GM23338 (cell line): ENCODE data around the gene EVL. TPM values are rescaled to one million over a fixed set of nuclear protein-coding genes. Genes with fewer than 3 reads are reported as not detected.

ENCODE experiments used
- ATAC-seq: fragments of 200-7000 bp; cut with Tn5 transposase; 3 replicates; pipeline ENCODE4 v1.9.1; 2020
- DNase-seq: peaks from one replicate; pipeline ENCODE4 v3.0.0-alpha.2; 2015; ENCODE audit warnings: low spot score
- H2AFZ ChIP-seq: fragments of 200-600 bp; sonication (generic); 2 replicates; pipeline ENCODE4 v1.8.0; 2016; ENCODE audit warnings: antibody characterized with exemption, mild to moderate bottlenecking, moderate library complexity
- H3F3A ChIP-seq: fragments of 200-600 bp; sonication (generic); replicated peaks from 2 replicates; pipeline ENCODE4 v1.8.0; 2017; ENCODE audit warnings: antibody characterized with exemption, mixed run types, low read depth
- H3K27ac ChIP-seq: fragments of 200-600 bp; sonication (generic); 2 replicates; pipeline ENCODE4 v1.6.1; 2016; ENCODE audit warnings: low read depth
- H3K27me3 ChIP-seq: fragments of 200-600 bp; sonication (generic); 2 replicates; pipeline ENCODE4 v1.8.0; 2016; ENCODE audit warnings: mild to moderate bottlenecking, mixed run types, moderate library complexity; ENCODE audit not compliant: insufficient read depth
- H3K36me3 ChIP-seq: fragments of 200-600 bp; sonication (generic); 2 replicates; pipeline ENCODE4 v1.8.0; 2016; ENCODE audit warnings: mild to moderate bottlenecking; ENCODE audit not compliant: insufficient read depth
- H3K4me1 ChIP-seq: fragments of 200-600 bp; sonication (generic); 2 replicates; pipeline ENCODE4 v1.8.0; 2016; ENCODE audit warnings: mild to moderate bottlenecking, moderate library complexity; ENCODE audit not compliant: insufficient read depth
- H3K4me2 ChIP-seq: fragments of 200-600 bp; sonication (generic); 2 replicates; pipeline ENCODE4 v1.7.1; 2017; ENCODE audit warnings: mixed run types
- H3K4me3 ChIP-seq: fragments of 200-600 bp; sonication (generic); 2 replicates; pipeline ENCODE4 v1.6.1; 2016; ENCODE audit warnings: mixed run types
- H3K79me2 ChIP-seq: fragments of 200-600 bp; sonication (generic); replicated peaks from 2 replicates; pipeline ENCODE4 v1.8.0; 2017; ENCODE audit warnings: mild to moderate bottlenecking; ENCODE audit not compliant: insufficient read depth
- H3K9me2 ChIP-seq: fragments of 200-600 bp; sonication (generic); 2 replicates; pipeline ENCODE4 v1.8.0; 2017; ENCODE audit not compliant: insufficient read depth
- H4K20me1 ChIP-seq: fragments of 200-600 bp; sonication (generic); replicated peaks from 2 replicates; pipeline ENCODE4 v1.8.0; 2017; ENCODE audit warnings: mild to moderate bottlenecking; ENCODE audit not compliant: insufficient read depth
- H3K27ac Mint-ChIP-seq: 2 replicates; pipeline ENCODE4 v1.8.0; 2020; ENCODE audit warnings: inconsistent platforms, mild to moderate bottlenecking, moderate library complexity, mixed read lengths
- H3K27me3 Mint-ChIP-seq: 3 replicates; pipeline ENCODE4 v1.8.0; 2022; ENCODE audit warnings: low read depth, mild to moderate bottlenecking, moderate library complexity, mixed read lengths, inconsistent platforms; ENCODE audit not compliant: insufficient read depth, poor library complexity
- H3K36me3 Mint-ChIP-seq: 3 replicates; pipeline ENCODE4 v1.8.0; 2021; ENCODE audit warnings: low read depth, mild to moderate bottlenecking, inconsistent platforms, moderate library complexity, mixed read lengths
- H3K4me1 Mint-ChIP-seq: 3 replicates; pipeline ENCODE4 v1.8.0; 2020; ENCODE audit warnings: mild to moderate bottlenecking, inconsistent platforms, mixed read lengths
- H3K4me3 Mint-ChIP-seq: 3 replicates; pipeline ENCODE4 v1.8.0; 2021; ENCODE audit warnings: moderate library complexity, mild to moderate bottlenecking, inconsistent platforms, mixed read lengths
- H3K9me3 Mint-ChIP-seq: 3 replicates; pipeline ENCODE4 v1.8.0; 2020; ENCODE audit warnings: moderate library complexity, mild to moderate bottlenecking, inconsistent platforms, mixed read lengths
- CREB1 ChIP-seq: fragments of 250-450 bp; sonication (Bioruptor Pico); IDR thresholded peaks from 2 replicates; pipeline ENCODE4 v1.5.0; 2020; ENCODE audit warnings: low read depth, mild to moderate bottlenecking, moderate library complexity
- CTCF ChIP-seq, 2 experiments: fragments of 200-600 bp in 1 of 2; sonication (generic) in 1 of 2; conservative IDR thresholded peaks; 2 replicates each; pipeline versions ENCODE4 v1.5.1 to v1.6.1; 2016 to 2017; ENCODE audit warnings: antibody characterized with exemption in 2 of 2, low read depth in 2 of 2, mild to moderate bottlenecking in 2 of 2, moderate library complexity in 1 of 2
- ETS1 ChIP-seq: IDR thresholded peaks from 2 replicates; pipeline ENCODE4 v1.6.1; 2016; ENCODE audit warnings: antibody characterized with exemption
- EZH2 ChIP-seq: fragments of 200-600 bp; sonication (generic); IDR thresholded peaks from one replicate; pipeline ENCODE4 v1.8.0; 2017; ENCODE audit warnings: antibody characterized with exemption, mild to moderate bottlenecking, low read depth; ENCODE audit not compliant: unreplicated experiment
- EZH2phosphoT487 ChIP-seq: fragments of 200-600 bp; sonication (generic); IDR thresholded peaks from one replicate; pipeline ENCODE4 v1.8.1; 2018; ENCODE audit warnings: antibody characterized with exemption; ENCODE audit not compliant: unreplicated experiment
- JUNB ChIP-seq: IDR thresholded peaks from one replicate; pipeline ENCODE4 v1.6.1; 2016; ENCODE audit warnings: antibody characterized with exemption; ENCODE audit not compliant: unreplicated experiment
- NANOG ChIP-seq: IDR thresholded peaks from 2 replicates; pipeline ENCODE4 v1.6.1; 2016; ENCODE audit warnings: antibody characterized with exemption, borderline replicate concordance
- POLR2AphosphoS5 ChIP-seq: IDR thresholded peaks from 2 replicates; pipeline ENCODE4 v1.6.1; 2016; ENCODE audit warnings: antibody characterized with exemption, low read depth
- REST ChIP-seq: IDR thresholded peaks from one replicate; pipeline ENCODE4 v1.6.1; 2018; ENCODE audit warnings: antibody characterized with exemption; ENCODE audit not compliant: unreplicated experiment
- STAT1 ChIP-seq: IDR thresholded peaks from one replicate; pipeline ENCODE4 v1.6.1; 2016; ENCODE audit warnings: antibody characterized with exemption; ENCODE audit not compliant: unreplicated experiment
- ZNF114 ChIP-seq: fragments of 250-450 bp; sonication (Bioruptor Pico); IDR thresholded peaks from 2 replicates; pipeline ENCODE4 v1.5.0; 2020; ENCODE audit warnings: mild to moderate bottlenecking, moderate library complexity
- ZNF331 ChIP-seq: fragments of 250-450 bp; sonication (Bioruptor Pico); IDR thresholded peaks from 2 replicates; pipeline ENCODE4 v1.5.0; 2020; ENCODE audit warnings: low read depth, mild to moderate bottlenecking, moderate library complexity
- polyA plus RNA-seq: library from polyadenylated mRNA; unstranded; fragments of >200 nt; fragmentation: Nextera tagmentation; extraction: Ambion mirVana; gene quantifications from 2 replicates; pipeline ENCODE4 v1.2.1, GENCODE V29; 2016
- total RNA-seq: library from RNA; depleted of rRNA; stranded (reverse); fragments of >200 nt; shearing (Covaris generic); gene quantifications from 2 replicates; pipeline ENCODE4 v1.2.3, GENCODE V29; 2014
- TF ChIP-seq, protein P1 (sequence below): fragments of 250-450 bp; sonication (Bioruptor Pico); IDR thresholded peaks from 2 replicates; pipeline ENCODE4 v1.5.0; 2020; ENCODE audit warnings: mild to moderate bottlenecking, moderate library complexity

EVL gene
- total and polyA plus RNA-seq, 2 experiments from 2014 or later: 28.2 to 50.5 TPM

DNA sequence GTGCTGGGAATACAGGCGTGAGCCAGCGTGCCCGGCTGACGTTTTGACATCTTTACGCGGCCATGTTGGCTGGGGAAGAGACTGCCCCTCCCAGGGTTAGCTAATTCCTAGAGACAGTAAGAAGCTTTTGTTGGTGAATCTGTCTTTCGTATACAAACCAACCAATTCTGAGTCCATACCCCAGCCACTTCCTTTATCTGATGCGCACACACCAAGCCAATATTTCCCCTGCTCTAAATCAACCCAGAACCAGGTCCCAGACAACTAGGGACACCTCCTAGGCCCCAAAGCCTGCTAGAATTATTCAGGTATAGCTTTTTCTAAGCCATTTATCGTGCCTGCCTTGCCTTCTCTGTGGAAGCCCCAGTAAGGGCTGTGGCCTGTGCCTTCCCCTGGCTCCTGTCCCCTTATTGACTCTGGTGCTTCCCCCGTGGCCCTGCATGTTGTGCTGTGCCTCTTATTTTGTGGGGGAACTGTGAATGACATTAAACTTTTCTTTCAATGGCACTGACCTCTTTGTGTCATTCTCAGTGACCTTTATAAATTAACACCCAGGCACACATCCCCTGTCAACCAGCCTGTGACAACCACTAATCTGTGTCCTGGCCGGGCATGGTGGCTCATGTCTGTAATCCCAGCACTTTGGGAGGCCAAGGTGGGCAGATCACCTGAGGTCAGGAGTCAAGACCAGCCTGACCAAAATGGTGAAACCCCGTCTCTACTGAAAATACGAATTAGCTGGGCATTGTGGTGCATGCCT, 10.7 kb upstream of the EVL start:
- Histone ChIP-seq H2AFZ (no peak overlapping the region), H3K79me2 (peaks cover 6% of the 10 kb centered on the region; the same call in 1 of the 2 replicates), H3F3A (no peaks in the 10 kb centered on the region), H3K4me1 (no peaks in the 10 kb centered on the region), H3K4me2 (no peak overlapping the region), H3K36me3 (no peaks in the 10 kb centered on the region), H4K20me1 (peaks cover 8% of the 10 kb centered on the region; the same call in 1 of the 2 replicates), H3K9me2 (no peaks in the 10 kb centered on the region), H3K4me3 (no peak overlapping the region), H3K27me3 (no peaks in the 10 kb centered on the region), H3K27ac (no peak overlapping the region)
- H3K36me3 Mint-ChIP-seq: no peaks in the 10 kb centered on the region
- peaks cover 4% of the 10 kb centered on the region for H3K27me3 Mint-ChIP-seq
- no peak overlapping the region for H3K27ac Mint-ChIP-seq
- TF ChIP-seq CTCF (conservative IDR thresholded peaks at IDR 0.05; ENCODE audit: low read depth in 2 of 2) (no peak), CREB1 (no peak), ETS1 (no peak), REST (no peak), JUNB (no peak), NANOG (no peak), EZH2 (no peak), ZNF114 (no peak), POLR2AphosphoS5 (no peak), STAT1 (no peak), EZH2phosphoT487 (no peak), ZNF331 (CRISPR knock-in tag) (no peak)
- TF ChIP-seq, protein P1, sequence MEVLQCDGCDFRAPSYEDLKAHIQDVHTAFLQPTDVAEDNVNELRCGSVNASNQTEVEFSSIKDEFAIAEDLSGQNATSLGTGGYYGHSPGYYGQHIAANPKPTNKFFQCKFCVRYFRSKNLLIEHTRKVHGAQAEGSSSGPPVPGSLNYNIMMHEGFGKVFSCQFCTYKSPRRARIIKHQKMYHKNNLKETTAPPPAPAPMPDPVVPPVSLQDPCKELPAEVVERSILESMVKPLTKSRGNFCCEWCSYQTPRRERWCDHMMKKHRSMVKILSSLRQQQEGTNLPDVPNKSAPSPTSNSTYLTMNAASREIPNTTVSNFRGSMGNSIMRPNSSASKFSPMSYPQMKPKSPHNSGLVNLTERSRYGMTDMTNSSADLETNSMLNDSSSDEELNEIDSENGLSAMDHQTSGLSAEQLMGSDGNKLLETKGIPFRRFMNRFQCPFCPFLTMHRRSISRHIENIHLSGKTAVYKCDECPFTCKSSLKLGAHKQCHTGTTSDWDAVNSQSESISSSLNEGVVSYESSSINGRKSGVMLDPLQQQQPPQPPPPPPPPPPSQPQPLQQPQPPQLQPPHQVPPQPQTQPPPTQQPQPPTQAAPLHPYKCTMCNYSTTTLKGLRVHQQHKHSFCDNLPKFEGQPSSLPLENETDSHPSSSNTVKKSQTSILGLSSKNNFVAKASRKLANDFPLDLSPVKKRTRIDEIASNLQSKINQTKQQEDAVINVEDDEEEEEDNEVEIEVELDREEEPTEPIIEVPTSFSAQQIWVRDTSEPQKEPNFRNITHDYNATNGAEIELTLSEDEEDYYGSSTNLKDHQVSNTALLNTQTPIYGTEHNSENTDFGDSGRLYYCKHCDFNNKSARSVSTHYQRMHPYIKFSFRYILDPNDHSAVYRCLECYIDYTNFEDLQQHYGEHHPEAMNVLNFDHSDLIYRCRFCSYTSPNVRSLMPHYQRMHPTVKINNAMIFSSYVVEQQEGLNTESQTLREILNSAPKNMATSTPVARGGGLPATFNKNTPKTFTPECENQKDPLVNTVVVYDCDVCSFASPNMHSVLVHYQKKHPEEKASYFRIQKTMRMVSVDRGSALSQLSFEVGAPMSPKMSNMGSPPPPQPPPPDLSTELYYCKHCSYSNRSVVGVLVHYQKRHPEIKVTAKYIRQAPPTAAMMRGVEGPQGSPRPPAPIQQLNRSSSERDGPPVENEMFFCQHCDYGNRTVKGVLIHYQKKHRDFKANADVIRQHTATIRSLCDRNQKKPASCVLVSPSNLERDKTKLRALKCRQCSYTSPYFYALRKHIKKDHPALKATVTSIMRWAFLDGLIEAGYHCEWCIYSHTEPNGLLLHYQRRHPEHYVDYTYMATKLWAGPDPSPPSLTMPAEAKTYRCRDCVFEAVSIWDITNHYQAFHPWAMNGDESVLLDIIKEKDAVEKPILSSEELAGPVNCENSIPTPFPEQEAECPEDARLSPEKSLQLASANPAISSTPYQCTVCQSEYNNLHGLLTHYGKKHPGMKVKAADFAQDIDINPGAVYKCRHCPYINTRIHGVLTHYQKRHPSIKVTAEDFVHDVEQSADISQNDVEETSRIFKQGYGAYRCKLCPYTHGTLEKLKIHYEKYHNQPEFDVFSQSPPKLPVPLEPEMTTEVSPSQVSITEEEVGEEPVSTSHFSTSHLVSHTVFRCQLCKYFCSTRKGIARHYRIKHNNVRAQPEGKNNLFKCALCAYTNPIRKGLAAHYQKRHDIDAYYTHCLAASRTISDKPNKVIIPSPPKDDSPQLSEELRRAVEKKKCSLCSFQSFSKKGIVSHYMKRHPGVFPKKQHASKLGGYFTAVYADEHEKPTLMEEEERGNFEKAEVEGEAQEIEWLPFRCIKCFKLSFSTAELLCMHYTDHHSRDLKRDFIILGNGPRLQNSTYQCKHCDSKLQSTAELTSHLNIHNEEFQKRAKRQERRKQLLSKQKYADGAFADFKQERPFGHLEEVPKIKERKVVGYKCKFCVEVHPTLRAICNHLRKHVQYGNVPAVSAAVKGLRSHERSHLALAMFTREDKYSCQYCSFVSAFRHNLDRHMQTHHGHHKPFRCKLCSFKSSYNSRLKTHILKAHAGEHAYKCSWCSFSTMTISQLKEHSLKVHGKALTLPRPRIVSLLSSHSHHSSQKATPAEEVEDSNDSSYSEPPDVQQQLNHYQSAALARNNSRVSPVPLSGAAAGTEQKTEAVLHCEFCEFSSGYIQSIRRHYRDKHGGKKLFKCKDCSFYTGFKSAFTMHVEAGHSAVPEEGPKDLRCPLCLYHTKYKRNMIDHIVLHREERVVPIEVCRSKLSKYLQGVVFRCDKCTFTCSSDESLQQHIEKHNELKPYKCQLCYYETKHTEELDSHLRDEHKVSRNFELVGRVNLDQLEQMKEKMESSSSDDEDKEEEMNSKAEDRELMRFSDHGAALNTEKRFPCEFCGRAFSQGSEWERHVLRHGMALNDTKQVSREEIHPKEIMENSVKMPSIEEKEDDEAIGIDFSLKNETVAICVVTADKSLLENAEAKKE (CRISPR knock-in tag): no peak
- ATAC-seq (no peak), DNase-seq (no peak)
- no peak overlapping the region for H3K4me3 Mint-ChIP-seq
- H3K9me3 Mint-ChIP-seq: no peaks in the 10 kb centered on the region
- no peaks in the 10 kb centered on the region; the same call in 2 of the 3 replicates for H3K4me1 Mint-ChIP-seq
